ENCODE data around the gene STING1.
"Not testable (repeated sequence)": the region's sequence is repeated elsewhere in the genome, so short reads cannot be mapped to it uniquely, and the experiment has no call there.

DNA sequence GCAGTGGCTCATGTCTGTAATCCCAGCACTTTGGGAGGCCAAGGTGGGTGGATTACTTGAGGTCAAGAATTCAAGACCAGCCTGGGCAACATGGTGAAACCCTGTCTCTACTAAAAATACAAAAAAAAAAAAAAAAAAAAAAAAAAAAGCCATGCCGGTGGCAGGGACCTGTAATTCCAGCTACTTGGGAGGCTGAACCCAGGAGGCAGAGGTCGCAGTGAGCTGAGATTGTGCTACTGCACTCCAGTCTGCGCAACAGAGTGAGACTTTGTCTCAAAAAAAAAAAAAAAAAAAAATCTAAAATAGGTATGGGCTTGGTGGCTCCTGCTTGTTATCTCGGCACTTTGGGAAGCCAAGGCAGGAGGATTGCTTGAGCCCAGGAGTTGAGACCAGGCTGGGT lies 2.8 kb downstream of the STING1 start:
- not testable (repeated sequence) for TF ChIP-seq CC2D1A (CRISPR knock-in tag; IDR thresholded peaks at IDR 0.05); ZNF234 (CRISPR knock-in tag; conservative IDR thresholded peaks at IDR 0.05); ZNF570 (CRISPR knock-in tag; IDR thresholded peaks at IDR 0.05; ENCODE audit: borderline replicate concordance); MATR3 (CRISPR knock-in tag; IDR thresholded peaks at IDR 0.05); TOE1 (CRISPR knock-in tag; IDR thresholded peaks at IDR 0.05); MYC (CRISPR knock-in tag; IDR thresholded peaks at IDR 0.05; ENCODE audit: borderline replicate concordance)
- TF ChIP-seq, protein P1, sequence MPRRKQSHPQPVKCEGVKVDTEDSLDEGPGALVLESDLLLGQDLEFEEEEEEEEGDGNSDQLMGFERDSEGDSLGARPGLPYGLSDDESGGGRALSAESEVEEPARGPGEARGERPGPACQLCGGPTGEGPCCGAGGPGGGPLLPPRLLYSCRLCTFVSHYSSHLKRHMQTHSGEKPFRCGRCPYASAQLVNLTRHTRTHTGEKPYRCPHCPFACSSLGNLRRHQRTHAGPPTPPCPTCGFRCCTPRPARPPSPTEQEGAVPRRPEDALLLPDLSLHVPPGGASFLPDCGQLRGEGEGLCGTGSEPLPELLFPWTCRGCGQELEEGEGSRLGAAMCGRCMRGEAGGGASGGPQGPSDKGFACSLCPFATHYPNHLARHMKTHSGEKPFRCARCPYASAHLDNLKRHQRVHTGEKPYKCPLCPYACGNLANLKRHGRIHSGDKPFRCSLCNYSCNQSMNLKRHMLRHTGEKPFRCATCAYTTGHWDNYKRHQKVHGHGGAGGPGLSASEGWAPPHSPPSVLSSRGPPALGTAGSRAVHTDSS (CRISPR knock-in tag; conservative IDR thresholded peaks at IDR 0.05) = not testable (repeated sequence)
- TF ChIP-seq, protein P2, sequence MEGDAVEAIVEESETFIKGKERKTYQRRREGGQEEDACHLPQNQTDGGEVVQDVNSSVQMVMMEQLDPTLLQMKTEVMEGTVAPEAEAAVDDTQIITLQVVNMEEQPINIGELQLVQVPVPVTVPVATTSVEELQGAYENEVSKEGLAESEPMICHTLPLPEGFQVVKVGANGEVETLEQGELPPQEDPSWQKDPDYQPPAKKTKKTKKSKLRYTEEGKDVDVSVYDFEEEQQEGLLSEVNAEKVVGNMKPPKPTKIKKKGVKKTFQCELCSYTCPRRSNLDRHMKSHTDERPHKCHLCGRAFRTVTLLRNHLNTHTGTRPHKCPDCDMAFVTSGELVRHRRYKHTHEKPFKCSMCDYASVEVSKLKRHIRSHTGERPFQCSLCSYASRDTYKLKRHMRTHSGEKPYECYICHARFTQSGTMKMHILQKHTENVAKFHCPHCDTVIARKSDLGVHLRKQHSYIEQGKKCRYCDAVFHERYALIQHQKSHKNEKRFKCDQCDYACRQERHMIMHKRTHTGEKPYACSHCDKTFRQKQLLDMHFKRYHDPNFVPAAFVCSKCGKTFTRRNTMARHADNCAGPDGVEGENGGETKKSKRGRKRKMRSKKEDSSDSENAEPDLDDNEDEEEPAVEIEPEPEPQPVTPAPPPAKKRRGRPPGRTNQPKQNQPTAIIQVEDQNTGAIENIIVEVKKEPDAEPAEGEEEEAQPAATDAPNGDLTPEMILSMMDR (CRISPR knock-in tag; IDR thresholded peaks at IDR 0.05) = not testable (repeated sequence)
- TF ChIP-seq, protein P3, sequence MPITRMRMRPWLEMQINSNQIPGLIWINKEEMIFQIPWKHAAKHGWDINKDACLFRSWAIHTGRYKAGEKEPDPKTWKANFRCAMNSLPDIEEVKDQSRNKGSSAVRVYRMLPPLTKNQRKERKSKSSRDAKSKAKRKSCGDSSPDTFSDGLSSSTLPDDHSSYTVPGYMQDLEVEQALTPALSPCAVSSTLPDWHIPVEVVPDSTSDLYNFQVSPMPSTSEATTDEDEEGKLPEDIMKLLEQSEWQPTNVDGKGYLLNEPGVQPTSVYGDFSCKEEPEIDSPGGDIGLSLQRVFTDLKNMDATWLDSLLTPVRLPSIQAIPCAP (CRISPR knock-in tag; IDR thresholded peaks at IDR 0.05; ENCODE audit: low read depth) = not testable (repeated sequence)
- TF ChIP-seq, protein P4, sequence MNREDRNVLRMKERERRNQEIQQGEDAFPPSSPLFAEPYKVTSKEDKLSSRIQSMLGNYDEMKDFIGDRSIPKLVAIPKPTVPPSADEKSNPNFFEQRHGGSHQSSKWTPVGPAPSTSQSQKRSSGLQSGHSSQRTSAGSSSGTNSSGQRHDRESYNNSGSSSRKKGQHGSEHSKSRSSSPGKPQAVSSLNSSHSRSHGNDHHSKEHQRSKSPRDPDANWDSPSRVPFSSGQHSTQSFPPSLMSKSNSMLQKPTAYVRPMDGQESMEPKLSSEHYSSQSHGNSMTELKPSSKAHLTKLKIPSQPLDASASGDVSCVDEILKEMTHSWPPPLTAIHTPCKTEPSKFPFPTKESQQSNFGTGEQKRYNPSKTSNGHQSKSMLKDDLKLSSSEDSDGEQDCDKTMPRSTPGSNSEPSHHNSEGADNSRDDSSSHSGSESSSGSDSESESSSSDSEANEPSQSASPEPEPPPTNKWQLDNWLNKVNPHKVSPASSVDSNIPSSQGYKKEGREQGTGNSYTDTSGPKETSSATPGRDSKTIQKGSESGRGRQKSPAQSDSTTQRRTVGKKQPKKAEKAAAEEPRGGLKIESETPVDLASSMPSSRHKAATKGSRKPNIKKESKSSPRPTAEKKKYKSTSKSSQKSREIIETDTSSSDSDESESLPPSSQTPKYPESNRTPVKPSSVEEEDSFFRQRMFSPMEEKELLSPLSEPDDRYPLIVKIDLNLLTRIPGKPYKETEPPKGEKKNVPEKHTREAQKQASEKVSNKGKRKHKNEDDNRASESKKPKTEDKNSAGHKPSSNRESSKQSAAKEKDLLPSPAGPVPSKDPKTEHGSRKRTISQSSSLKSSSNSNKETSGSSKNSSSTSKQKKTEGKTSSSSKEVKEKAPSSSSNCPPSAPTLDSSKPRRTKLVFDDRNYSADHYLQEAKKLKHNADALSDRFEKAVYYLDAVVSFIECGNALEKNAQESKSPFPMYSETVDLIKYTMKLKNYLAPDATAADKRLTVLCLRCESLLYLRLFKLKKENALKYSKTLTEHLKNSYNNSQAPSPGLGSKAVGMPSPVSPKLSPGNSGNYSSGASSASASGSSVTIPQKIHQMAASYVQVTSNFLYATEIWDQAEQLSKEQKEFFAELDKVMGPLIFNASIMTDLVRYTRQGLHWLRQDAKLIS (CRISPR knock-in tag; IDR thresholded peaks at IDR 0.05) = not testable (repeated sequence)
- TF ChIP-seq, protein P5, sequence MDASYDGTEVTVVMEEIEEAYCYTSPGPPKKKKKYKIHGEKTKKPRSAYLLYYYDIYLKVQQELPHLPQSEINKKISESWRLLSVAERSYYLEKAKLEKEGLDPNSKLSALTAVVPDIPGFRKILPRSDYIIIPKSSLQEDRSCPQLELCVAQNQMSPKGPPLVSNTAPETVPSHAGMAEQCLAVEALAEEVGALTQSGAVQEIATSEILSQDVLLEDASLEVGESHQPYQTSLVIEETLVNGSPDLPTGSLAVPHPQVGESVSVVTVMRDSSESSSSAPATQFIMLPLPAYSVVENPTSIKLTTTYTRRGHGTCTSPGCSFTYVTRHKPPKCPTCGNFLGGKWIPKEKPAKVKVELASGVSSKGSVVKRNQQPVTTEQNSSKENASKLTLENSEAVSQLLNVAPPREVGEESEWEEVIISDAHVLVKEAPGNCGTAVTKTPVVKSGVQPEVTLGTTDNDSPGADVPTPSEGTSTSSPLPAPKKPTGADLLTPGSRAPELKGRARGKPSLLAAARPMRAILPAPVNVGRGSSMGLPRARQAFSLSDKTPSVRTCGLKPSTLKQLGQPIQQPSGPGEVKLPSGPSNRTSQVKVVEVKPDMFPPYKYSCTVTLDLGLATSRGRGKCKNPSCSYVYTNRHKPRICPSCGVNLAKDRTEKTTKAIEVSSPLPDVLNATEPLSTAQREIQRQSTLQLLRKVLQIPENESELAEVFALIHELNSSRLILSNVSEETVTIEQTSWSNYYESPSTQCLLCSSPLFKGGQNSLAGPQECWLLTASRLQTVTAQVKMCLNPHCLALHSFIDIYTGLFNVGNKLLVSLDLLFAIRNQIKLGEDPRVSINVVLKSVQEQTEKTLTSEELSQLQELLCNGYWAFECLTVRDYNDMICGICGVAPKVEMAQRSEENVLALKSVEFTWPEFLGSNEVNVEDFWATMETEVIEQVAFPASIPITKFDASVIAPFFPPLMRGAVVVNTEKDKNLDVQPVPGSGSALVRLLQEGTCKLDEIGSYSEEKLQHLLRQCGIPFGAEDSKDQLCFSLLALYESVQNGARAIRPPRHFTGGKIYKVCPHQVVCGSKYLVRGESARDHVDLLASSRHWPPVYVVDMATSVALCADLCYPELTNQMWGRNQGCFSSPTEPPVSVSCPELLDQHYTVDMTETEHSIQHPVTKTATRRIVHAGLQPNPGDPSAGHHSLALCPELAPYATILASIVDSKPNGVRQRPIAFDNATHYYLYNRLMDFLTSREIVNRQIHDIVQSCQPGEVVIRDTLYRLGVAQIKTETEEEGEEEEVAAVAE (CRISPR knock-in tag; IDR thresholded peaks at IDR 0.05; ENCODE audit: borderline replicate concordance) = not testable (repeated sequence)
- TF ChIP-seq, protein P6, sequence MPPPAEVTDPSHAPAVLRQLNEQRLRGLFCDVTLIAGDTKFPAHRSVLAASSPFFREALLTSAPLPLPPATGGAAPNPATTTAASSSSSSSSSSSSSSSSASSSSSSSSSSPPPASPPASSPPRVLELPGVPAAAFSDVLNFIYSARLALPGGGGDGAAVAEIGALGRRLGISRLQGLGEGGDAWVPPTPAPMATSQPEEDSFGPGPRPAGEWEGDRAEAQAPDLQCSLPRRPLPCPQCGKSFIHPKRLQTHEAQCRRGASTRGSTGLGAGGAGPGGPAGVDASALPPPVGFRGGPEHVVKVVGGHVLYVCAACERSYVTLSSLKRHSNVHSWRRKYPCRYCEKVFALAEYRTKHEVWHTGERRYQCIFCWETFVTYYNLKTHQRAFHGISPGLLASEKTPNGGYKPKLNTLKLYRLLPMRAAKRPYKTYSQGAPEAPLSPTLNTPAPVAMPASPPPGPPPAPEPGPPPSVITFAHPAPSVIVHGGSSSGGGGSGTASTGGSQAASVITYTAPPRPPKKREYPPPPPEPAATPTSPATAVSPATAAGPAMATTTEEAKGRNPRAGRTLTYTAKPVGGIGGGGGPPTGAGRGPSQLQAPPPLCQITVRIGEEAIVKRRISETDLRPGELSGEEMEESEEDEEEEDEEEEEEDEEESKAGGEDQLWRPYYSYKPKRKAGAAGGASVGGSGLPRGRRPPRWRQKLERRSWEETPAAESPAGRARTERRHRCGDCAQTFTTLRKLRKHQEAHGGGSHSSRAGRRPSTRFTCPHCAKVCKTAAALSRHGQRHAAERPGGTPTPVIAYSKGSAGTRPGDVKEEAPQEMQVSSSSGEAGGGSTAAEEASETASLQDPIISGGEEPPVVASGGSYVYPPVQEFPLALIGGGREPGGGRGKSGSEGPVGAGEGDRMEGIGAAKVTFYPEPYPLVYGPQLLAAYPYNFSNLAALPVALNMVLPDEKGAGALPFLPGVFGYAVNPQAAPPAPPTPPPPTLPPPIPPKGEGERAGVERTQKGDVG (CRISPR knock-in tag; IDR thresholded peaks at IDR 0.05; ENCODE audit: borderline replicate concordance) = not testable (repeated sequence)

Data from HepG2 (cell line).